WTC11 (cell line): Measurements from ENCODE around the gene ACOXL. TPM values are rescaled to one million over a fixed set of nuclear protein-coding genes. Genes with fewer than 3 reads are reported as not detected.

ENCODE experiments used
- ATAC-seq: fragments of 200-7000 bp; cut with Tn5 transposase; 2 replicates; pipeline ENCODE4 v1.10.0; 2021; ENCODE audit warnings: mild to moderate bottlenecking, moderate library complexity
- CTCF ChIA-PET: fragments of 300-600 bp; sonication (Branson Sonifier 250); formaldehyde crosslinking; loops from one replicate; lab custom pipeline; 2021; ENCODE audit warnings: antibody characterized with exemption; lab: Charles Lee
- POLR2A ChIA-PET: fragments of 350-600 bp; sonication (Branson Sonifier 250); formaldehyde crosslinking; loops from one replicate; lab custom pipeline; 2021; ENCODE audit warnings: antibody characterized with exemption; lab: Charles Lee
- DNase-seq: peaks from one replicate; pipeline ENCODE4 v3.0.0; 2021; ENCODE audit warnings: low spot score
- H3K27ac Mint-ChIP-seq: 2 replicates; pipeline ENCODE4 v1.8.0; 2021; ENCODE audit warnings: mixed read lengths
- H3K27me3 Mint-ChIP-seq: 2 replicates; pipeline ENCODE4 v1.8.0; 2021; ENCODE audit warnings: low read depth, mild to moderate bottlenecking, moderate library complexity, mixed read lengths
- H3K36me3 Mint-ChIP-seq: 2 replicates; pipeline ENCODE4 v1.8.0; 2021; ENCODE audit warnings: mixed read lengths
- H3K4me1 Mint-ChIP-seq: 2 replicates; pipeline ENCODE4 v1.8.0; 2022; ENCODE audit warnings: mixed read lengths
- H3K4me3 Mint-ChIP-seq: 2 replicates; pipeline ENCODE4 v1.8.0; 2021; ENCODE audit warnings: mild to moderate bottlenecking, moderate library complexity, mixed read lengths
- H3K9me3 Mint-ChIP-seq: 2 replicates; pipeline ENCODE4 v1.8.0; 2021; ENCODE audit warnings: mixed read lengths
- ELF4 ChIP-seq: sonication (generic); formaldehyde crosslinking; IDR thresholded peaks from 2 replicates; pipeline ENCODE4 v1.8.1; 2022; ENCODE audit warnings: low read depth, mild to moderate bottlenecking, moderate library complexity, missing genetic modification reagents
- ETV6 ChIP-seq: sonication (generic); formaldehyde crosslinking; IDR thresholded peaks from 2 replicates; pipeline ENCODE4 v1.8.1; 2022; ENCODE audit warnings: mild to moderate bottlenecking, missing genetic modification reagents
- FOXJ3 ChIP-seq: sonication (generic); formaldehyde crosslinking; IDR thresholded peaks from 2 replicates; pipeline ENCODE4 v1.9.0; 2021; ENCODE audit warnings: missing genetic modification reagents, mild to moderate bottlenecking, borderline replicate concordance
- GTF2I ChIP-seq: fragments of 250-450 bp; sonication (Bioruptor Pico); conservative IDR thresholded peaks from 2 replicates; pipeline ENCODE4 v1.4.0; 2021; ENCODE audit warnings: mild to moderate bottlenecking
- JUN ChIP-seq: sonication (generic); formaldehyde crosslinking; IDR thresholded peaks from 2 replicates; pipeline ENCODE4 v1.8.0; 2023; ENCODE audit warnings: mild to moderate bottlenecking, missing genetic modification reagents
- MXD4 ChIP-seq: fragments of 250-450 bp; sonication (Bioruptor Pico); IDR thresholded peaks from 2 replicates; pipeline ENCODE4 v1.8.0; 2021; ENCODE audit warnings: mild to moderate bottlenecking, moderate library complexity, borderline replicate concordance
- NFATC4 ChIP-seq: fragments of 250-450 bp; sonication (Bioruptor Pico); IDR thresholded peaks from 2 replicates; pipeline ENCODE4 v1.9.0; 2021; ENCODE audit warnings: mild to moderate bottlenecking
- NR1H2 ChIP-seq: sonication (generic); formaldehyde crosslinking; IDR thresholded peaks from 2 replicates; pipeline ENCODE4 v1.9.0; 2021; ENCODE audit warnings: mild to moderate bottlenecking, moderate library complexity, missing genetic modification reagents
- SP1 ChIP-seq: sonication (generic); formaldehyde crosslinking; conservative IDR thresholded peaks from 2 replicates; pipeline ENCODE4 v1.8.1; 2022; ENCODE audit warnings: missing genetic modification reagents
- TCF7 ChIP-seq: sonication (generic); formaldehyde crosslinking; IDR thresholded peaks from 2 replicates; pipeline ENCODE4 v1.8.0; 2022; ENCODE audit warnings: mild to moderate bottlenecking, low read depth, missing genetic modification reagents, moderate library complexity
- TEAD1 ChIP-seq: sonication (generic); formaldehyde crosslinking; IDR thresholded peaks from 2 replicates; pipeline ENCODE4 v1.8.0; 2022; ENCODE audit warnings: mild to moderate bottlenecking, missing genetic modification reagents
- TEAD4 ChIP-seq: sonication (generic); formaldehyde crosslinking; IDR thresholded peaks from 2 replicates; pipeline ENCODE4 v1.8.0; 2022; ENCODE audit warnings: mild to moderate bottlenecking, missing genetic modification reagents
- ZNF138 ChIP-seq: sonication (generic); formaldehyde crosslinking; conservative IDR thresholded peaks from 2 replicates; pipeline ENCODE4 v1.8.1; 2022; ENCODE audit warnings: mild to moderate bottlenecking, moderate library complexity, missing genetic modification reagents
- ZNF396 ChIP-seq: fragments of 250-450 bp; sonication (Bioruptor Pico); IDR thresholded peaks from 2 replicates; pipeline ENCODE4 v1.8.0; 2021; ENCODE audit warnings: mild to moderate bottlenecking, moderate library complexity, borderline replicate concordance
- ZNF671 ChIP-seq: fragments of 250-450 bp; sonication (Bioruptor Pico); IDR thresholded peaks from 2 replicates; pipeline ENCODE4 v1.8.0; 2021; ENCODE audit warnings: mild to moderate bottlenecking
- total RNA-seq: library from RNA; stranded (reverse); gene quantifications from 3 replicates; pipeline ENCODE4 v1.2.3, GENCODE V29; 2021
- TF ChIP-seq, protein P1 (sequence below): sonication (generic); formaldehyde crosslinking; IDR thresholded peaks from 2 replicates; pipeline ENCODE4 v1.8.0; 2022; ENCODE audit warnings: mild to moderate bottlenecking, missing genetic modification reagents
- TF ChIP-seq, protein P2 (sequence below): sonication (generic); formaldehyde crosslinking; IDR thresholded peaks from 2 replicates; pipeline ENCODE4 v1.8.1; 2022; ENCODE audit warnings: low read depth, missing genetic modification reagents, borderline replicate concordance
- TF ChIP-seq, protein P3 (sequence below): sonication (generic); formaldehyde crosslinking; IDR thresholded peaks from 2 replicates; pipeline ENCODE4 v1.8.0; 2022; ENCODE audit warnings: missing genetic modification reagents
- TF ChIP-seq, protein P4 (sequence below): sonication (generic); formaldehyde crosslinking; IDR thresholded peaks from 2 replicates; pipeline ENCODE4 v1.8.0; 2023; ENCODE audit warnings: missing genetic modification reagents, mild to moderate bottlenecking, borderline replicate concordance
- TF ChIP-seq, protein P5 (sequence below): fragments of 200-600 bp; IDR thresholded peaks from 2 replicates; pipeline ENCODE4 v1.8.0; 2022; ENCODE audit warnings: antibody characterized with exemption
- TF ChIP-seq, protein P6 (sequence below): sonication (generic); formaldehyde crosslinking; IDR thresholded peaks from 2 replicates; pipeline ENCODE4 v1.8.1; 2023; ENCODE audit warnings: mild to moderate bottlenecking, missing genetic modification reagents

ACOXL gene
- total RNA-seq, 1 experiment from 2014 or later, result 14.9 TPM

DNA sequence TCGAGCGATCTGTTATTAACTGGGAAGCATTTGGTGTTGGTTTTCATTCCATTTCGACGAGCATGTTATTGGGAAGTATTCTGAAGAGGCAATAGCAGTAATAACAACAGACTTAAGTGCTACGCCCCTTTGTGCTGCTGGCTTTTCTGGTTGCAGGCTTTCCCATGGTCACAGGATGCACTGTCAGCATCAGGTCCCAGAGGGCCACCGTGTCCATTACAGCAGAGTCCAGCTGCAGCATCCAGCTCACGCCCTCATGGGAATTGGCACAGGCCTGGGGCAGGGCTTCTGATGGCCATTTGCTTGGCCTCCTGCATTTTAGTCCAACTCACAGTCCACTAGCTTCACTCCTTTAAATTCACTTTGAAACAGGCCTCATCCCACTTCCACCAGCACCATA, 432.7 kb downstream of the ACOXL start:
- TF ChIP-seq, protein P1, sequence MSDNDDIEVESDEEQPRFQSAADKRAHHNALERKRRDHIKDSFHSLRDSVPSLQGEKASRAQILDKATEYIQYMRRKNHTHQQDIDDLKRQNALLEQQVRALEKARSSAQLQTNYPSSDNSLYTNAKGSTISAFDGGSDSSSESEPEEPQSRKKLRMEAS (CRISPR knock-in tag), result no peak
- no peak for TF ChIP-seq FOXJ3
- TF ChIP-seq, protein P2, sequence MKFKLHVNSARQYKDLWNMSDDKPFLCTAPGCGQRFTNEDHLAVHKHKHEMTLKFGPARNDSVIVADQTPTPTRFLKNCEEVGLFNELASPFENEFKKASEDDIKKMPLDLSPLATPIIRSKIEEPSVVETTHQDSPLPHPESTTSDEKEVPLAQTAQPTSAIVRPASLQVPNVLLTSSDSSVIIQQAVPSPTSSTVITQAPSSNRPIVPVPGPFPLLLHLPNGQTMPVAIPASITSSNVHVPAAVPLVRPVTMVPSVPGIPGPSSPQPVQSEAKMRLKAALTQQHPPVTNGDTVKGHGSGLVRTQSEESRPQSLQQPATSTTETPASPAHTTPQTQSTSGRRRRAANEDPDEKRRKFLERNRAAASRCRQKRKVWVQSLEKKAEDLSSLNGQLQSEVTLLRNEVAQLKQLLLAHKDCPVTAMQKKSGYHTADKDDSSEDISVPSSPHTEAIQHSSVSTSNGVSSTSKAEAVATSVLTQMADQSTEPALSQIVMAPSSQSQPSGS (CRISPR knock-in tag), result no peak
- TF ChIP-seq TCF7, result no peak
- H3K27ac Mint-ChIP-seq, result peak overlapping the region; percentile 32; the same call in 1 of the 2 replicates

DNA sequence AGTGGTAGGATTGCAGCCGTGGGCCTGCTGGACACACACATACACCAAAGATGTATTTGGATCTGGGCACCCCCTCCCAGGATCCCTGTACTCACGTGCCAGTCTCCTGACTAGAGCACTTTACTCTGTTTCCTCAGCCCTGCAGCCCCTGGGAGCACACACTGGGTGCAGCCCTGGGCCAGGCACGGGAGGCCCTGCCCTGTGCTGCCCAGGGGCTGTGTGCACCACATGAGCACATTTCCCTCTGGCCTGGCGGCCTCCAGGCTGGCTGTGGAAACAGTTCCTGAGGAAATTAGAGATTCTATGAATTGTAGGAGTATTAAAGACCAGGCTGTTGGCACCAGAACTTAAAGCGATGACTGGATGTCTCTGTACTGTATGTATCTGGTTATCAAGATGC, 433.7 kb downstream of the ACOXL start:
- no peak overlapping the region for H3K27ac Mint-ChIP-seq
- no peaks in the 10 kb centered on the region for H3K27me3 Mint-ChIP-seq
- no peak for ATAC-seq
- ChIA-PET CTCF (no interaction called here), POLR2A (no interaction called here)
- H3K9me3 Mint-ChIP-seq, result no peaks in the 10 kb centered on the region
- no peak for DNase-seq
- H3K4me3 Mint-ChIP-seq, result no peak overlapping the region
- H3K36me3 Mint-ChIP-seq, result peaks cover 14% of the 10 kb centered on the region
- H3K4me1 Mint-ChIP-seq, result peaks cover 45% of the 10 kb centered on the region
- TF ChIP-seq, protein P3, sequence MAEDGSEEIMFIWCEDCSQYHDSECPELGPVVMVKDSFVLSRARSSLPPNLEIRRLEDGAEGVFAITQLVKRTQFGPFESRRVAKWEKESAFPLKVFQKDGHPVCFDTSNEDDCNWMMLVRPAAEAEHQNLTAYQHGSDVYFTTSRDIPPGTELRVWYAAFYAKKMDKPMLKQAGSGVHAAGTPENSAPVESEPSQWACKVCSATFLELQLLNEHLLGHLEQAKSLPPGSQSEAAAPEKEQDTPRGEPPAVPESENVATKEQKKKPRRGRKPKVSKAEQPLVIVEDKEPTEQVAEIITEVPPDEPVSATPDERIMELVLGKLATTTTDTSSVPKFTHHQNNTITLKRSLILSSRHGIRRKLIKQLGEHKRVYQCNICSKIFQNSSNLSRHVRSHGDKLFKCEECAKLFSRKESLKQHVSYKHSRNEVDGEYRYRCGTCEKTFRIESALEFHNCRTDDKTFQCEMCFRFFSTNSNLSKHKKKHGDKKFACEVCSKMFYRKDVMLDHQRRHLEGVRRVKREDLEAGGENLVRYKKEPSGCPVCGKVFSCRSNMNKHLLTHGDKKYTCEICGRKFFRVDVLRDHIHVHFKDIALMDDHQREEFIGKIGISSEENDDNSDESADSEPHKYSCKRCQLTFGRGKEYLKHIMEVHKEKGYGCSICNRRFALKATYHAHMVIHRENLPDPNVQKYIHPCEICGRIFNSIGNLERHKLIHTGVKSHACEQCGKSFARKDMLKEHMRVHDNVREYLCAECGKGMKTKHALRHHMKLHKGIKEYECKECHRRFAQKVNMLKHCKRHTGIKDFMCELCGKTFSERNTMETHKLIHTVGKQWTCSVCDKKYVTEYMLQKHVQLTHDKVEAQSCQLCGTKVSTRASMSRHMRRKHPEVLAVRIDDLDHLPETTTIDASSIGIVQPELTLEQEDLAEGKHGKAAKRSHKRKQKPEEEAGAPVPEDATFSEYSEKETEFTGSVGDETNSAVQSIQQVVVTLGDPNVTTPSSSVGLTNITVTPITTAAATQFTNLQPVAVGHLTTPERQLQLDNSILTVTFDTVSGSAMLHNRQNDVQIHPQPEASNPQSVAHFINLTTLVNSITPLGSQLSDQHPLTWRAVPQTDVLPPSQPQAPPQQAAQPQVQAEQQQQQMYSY (CRISPR knock-in tag), result no peak
- TF ChIP-seq, protein P4, sequence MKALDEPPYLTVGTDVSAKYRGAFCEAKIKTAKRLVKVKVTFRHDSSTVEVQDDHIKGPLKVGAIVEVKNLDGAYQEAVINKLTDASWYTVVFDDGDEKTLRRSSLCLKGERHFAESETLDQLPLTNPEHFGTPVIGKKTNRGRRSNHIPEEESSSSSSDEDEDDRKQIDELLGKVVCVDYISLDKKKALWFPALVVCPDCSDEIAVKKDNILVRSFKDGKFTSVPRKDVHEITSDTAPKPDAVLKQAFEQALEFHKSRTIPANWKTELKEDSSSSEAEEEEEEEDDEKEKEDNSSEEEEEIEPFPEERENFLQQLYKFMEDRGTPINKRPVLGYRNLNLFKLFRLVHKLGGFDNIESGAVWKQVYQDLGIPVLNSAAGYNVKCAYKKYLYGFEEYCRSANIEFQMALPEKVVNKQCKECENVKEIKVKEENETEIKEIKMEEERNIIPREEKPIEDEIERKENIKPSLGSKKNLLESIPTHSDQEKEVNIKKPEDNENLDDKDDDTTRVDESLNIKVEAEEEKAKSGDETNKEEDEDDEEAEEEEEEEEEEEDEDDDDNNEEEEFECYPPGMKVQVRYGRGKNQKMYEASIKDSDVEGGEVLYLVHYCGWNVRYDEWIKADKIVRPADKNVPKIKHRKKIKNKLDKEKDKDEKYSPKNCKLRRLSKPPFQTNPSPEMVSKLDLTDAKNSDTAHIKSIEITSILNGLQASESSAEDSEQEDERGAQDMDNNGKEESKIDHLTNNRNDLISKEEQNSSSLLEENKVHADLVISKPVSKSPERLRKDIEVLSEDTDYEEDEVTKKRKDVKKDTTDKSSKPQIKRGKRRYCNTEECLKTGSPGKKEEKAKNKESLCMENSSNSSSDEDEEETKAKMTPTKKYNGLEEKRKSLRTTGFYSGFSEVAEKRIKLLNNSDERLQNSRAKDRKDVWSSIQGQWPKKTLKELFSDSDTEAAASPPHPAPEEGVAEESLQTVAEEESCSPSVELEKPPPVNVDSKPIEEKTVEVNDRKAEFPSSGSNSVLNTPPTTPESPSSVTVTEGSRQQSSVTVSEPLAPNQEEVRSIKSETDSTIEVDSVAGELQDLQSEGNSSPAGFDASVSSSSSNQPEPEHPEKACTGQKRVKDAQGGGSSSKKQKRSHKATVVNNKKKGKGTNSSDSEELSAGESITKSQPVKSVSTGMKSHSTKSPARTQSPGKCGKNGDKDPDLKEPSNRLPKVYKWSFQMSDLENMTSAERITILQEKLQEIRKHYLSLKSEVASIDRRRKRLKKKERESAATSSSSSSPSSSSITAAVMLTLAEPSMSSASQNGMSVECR (CRISPR knock-in tag), result no peak
- TF ChIP-seq GTF2I (CRISPR knock-in tag) (no peak), ZNF396 (CRISPR knock-in tag) (no peak), NR1H2 (no peak), MXD4 (no peak), TEAD1 (CRISPR knock-in tag) (no peak), ZNF671 (CRISPR knock-in tag) (no peak), NFATC4 (no peak), TEAD4 (no peak), SP1 (no peak), JUN (no peak), ETV6 (no peak), ZNF138 (no peak), ELF4 (no peak)
- TF ChIP-seq, protein P5, sequence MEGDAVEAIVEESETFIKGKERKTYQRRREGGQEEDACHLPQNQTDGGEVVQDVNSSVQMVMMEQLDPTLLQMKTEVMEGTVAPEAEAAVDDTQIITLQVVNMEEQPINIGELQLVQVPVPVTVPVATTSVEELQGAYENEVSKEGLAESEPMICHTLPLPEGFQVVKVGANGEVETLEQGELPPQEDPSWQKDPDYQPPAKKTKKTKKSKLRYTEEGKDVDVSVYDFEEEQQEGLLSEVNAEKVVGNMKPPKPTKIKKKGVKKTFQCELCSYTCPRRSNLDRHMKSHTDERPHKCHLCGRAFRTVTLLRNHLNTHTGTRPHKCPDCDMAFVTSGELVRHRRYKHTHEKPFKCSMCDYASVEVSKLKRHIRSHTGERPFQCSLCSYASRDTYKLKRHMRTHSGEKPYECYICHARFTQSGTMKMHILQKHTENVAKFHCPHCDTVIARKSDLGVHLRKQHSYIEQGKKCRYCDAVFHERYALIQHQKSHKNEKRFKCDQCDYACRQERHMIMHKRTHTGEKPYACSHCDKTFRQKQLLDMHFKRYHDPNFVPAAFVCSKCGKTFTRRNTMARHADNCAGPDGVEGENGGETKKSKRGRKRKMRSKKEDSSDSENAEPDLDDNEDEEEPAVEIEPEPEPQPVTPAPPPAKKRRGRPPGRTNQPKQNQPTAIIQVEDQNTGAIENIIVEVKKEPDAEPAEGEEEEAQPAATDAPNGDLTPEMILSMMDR, result no peak
- TF ChIP-seq, protein P6, sequence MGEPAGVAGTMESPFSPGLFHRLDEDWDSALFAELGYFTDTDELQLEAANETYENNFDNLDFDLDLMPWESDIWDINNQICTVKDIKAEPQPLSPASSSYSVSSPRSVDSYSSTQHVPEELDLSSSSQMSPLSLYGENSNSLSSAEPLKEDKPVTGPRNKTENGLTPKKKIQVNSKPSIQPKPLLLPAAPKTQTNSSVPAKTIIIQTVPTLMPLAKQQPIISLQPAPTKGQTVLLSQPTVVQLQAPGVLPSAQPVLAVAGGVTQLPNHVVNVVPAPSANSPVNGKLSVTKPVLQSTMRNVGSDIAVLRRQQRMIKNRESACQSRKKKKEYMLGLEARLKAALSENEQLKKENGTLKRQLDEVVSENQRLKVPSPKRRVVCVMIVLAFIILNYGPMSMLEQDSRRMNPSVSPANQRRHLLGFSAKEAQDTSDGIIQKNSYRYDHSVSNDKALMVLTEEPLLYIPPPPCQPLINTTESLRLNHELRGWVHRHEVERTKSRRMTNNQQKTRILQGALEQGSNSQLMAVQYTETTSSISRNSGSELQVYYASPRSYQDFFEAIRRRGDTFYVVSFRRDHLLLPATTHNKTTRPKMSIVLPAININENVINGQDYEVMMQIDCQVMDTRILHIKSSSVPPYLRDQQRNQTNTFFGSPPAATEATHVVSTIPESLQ (CRISPR knock-in tag), result no peak

More for the DNA sequence above, 432.7 kb downstream of the ACOXL start:
- DNase-seq, result no peak
- Mint-ChIP-seq H3K4me3 (no peak overlapping the region), H3K9me3 (no peaks in the 10 kb centered on the region), H3K27me3 (no peaks in the 10 kb centered on the region), H3K36me3 (peaks cover 20% of the 10 kb centered on the region), H3K4me1 (peaks cover 45% of the 10 kb centered on the region)
- ChIA-PET CTCF (no interaction called here), POLR2A (no interaction called here)
- ATAC-seq, result no peak
